Upper lobe of left lung (tissue), 4 donors: Measurements from ENCODE around the gene N4BP2L1.

Experiments
- EP300 ChIP-seq, 4 donors: sonication (generic); formaldehyde crosslinking; IDR thresholded peaks; one replicate each; pipeline ENCODE4 v1.5.1; 2017; ENCODE audit warnings: antibody characterized with exemption in 4 of 4, control low read depth in 2 of 4
- POLR2A ChIP-seq, 4 donors: fragments of 450-650 bp; IDR thresholded peaks; one replicate each; pipeline ENCODE4 v1.5.1; 2016 to 2017; ENCODE audit warnings: antibody characterized with exemption in 4 of 4, mild to moderate bottlenecking in 2 of 4
- TF ChIP-seq, protein P1 (sequence below), 6 experiments: fragments of 450-650 bp in 4 of 6; fragments of 200-600 bp in 2 of 6; sonication (generic) in 2 of 6; IDR thresholded peaks; one replicate each; pipeline ENCODE4 v1.5.1; 2016 to 2019; ENCODE audit warnings: antibody characterized with exemption in 6 of 6

DNA sequence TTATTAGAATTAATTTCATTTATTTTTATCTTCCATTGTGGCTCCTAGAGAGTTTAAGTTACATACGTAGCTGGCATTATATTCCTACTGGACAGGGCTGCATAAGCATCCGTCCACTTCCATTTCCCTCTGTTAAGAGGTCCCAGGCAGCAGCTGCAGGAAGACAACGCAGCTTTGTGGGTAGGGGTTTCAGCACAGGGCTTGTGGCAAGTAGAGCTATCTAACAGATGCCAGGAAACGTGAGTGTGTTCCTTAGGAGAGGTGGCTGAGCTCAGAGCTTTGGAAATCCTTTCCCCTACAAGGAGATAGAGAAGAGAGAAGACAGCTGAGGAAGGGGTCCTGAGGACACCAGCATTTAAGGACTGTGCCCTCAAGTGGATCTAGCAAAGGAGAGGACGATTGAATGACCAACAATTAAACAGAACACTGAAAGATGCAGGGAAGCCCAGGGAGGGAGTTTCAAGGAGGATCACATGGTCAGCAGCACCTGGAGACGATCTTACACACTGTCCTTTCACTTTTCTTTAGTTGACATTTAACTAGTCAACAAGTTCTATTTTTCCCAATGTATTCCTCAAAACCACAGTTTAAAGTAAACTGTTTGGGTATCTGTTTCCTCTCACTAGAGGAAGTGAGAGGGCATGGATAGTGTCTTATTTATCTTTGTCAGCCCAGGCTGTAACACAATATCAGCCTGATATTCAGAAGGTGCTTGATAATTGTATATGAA lies 2.3 kb upstream of the N4BP2L1 start:
- TF ChIP-seq, protein P1, sequence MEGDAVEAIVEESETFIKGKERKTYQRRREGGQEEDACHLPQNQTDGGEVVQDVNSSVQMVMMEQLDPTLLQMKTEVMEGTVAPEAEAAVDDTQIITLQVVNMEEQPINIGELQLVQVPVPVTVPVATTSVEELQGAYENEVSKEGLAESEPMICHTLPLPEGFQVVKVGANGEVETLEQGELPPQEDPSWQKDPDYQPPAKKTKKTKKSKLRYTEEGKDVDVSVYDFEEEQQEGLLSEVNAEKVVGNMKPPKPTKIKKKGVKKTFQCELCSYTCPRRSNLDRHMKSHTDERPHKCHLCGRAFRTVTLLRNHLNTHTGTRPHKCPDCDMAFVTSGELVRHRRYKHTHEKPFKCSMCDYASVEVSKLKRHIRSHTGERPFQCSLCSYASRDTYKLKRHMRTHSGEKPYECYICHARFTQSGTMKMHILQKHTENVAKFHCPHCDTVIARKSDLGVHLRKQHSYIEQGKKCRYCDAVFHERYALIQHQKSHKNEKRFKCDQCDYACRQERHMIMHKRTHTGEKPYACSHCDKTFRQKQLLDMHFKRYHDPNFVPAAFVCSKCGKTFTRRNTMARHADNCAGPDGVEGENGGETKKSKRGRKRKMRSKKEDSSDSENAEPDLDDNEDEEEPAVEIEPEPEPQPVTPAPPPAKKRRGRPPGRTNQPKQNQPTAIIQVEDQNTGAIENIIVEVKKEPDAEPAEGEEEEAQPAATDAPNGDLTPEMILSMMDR (IDR thresholded peaks at IDR 0.05): no peak
- TF ChIP-seq POLR2A (IDR thresholded peaks at IDR 0.05) (no peak), EP300 (IDR thresholded peaks at IDR 0.05) (no peak)
